ENCODE results near the gene DENND1C.
A peak's percentile ranks its signal among the peaks of the same experiment; 100 is the strongest.
"Not testable (repeated sequence)": the region's sequence is repeated elsewhere in the genome, so short reads cannot be mapped to it uniquely, and the experiment has no call there.

The DENND1C gene

DNA sequence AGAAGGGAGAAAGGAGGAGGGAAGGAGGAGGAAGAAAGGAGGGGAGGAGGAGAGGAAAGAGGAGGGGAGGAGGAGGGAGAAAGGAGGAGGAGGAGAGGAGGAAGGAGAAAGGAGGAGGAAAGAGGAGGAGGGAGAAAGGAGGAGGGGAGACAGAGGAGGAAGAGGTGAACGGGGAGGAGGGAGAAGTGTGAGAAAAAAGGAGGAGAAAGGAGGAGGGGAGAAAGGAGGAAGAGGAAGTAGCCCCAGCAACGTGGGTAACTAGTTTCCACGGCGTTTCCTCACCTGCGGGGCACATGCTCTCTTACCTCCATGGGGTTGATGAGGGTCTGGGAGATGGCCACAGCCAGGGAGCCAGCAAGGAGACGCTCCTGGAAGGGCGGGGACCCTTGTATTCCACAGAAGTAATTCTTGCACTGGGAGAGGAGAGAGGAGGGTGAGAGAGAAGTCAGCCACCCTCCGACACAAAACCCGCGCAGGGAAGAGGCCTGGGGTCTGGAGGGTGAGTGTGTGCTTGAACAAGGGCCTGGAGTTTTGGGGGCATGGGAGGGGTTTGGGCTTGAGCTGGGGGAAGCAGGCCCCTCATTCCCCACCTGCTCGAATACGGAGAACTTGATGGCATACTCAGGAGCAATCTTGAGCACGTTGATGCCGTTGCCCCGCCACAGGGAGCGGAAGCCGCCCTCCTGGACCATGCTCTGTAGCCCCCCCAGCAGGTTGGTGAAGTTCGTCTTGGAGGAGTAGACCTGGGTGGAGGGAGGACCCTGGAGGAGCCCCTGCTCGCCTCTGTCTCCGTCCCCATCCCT, 52.0 kb downstream of the DENND1C start:
- Histone ChIP-seq H3K9ac (ENCODE audit: low read depth, low read length, poor library complexity, severe bottlenecking) (no peak overlapping the region), H3K79me2 (ENCODE audit: insufficient read depth, low read length) (0 out of 2 replicates have a peak, but pooled peaks cover 4% of the 10 kb centered on the region), H4K20me1 (ENCODE audit: insufficient read depth, low read length, poor library complexity, severe bottlenecking) (no peaks in the 10 kb centered on the region), H3K4me3 (ENCODE audit: low read length, poor library complexity, severe bottlenecking) (no peak overlapping the region), H3F3A (ENCODE audit: low read depth) (no peaks in the 10 kb centered on the region), H3K9me2 (replicated peaks; ENCODE audit: low read depth, low read length) (no peaks in the 10 kb centered on the region), H3K27me3 (ENCODE audit: insufficient read depth, low read length, poor library complexity, severe bottlenecking) (no peaks in the 10 kb centered on the region), H3K36me3 (ENCODE audit: insufficient read depth, low read length) (no peaks in the 10 kb centered on the region), H3K4me1 (ENCODE audit: insufficient read depth, low read length, poor library complexity, severe bottlenecking) (peaks cover 12% of the 10 kb centered on the region), H3K9me3 (ENCODE audit: insufficient read depth, low read depth, low read length) (no peaks in the 10 kb centered on the region), H2AFZ (ENCODE audit: low read length) (0 out of 2 replicates have a peak overlapping the region, but pooled peaks have one; percentile 52), H3K4me2 (ENCODE audit: low read depth, low read length, poor library complexity, severe bottlenecking) (no peak overlapping the region)
- TF ChIP-seq EZH2phosphoT487 (IDR thresholded peaks at IDR 0.05; ENCODE audit: borderline replicate concordance) = no peak
- TF ChIP-seq, protein P1, sequence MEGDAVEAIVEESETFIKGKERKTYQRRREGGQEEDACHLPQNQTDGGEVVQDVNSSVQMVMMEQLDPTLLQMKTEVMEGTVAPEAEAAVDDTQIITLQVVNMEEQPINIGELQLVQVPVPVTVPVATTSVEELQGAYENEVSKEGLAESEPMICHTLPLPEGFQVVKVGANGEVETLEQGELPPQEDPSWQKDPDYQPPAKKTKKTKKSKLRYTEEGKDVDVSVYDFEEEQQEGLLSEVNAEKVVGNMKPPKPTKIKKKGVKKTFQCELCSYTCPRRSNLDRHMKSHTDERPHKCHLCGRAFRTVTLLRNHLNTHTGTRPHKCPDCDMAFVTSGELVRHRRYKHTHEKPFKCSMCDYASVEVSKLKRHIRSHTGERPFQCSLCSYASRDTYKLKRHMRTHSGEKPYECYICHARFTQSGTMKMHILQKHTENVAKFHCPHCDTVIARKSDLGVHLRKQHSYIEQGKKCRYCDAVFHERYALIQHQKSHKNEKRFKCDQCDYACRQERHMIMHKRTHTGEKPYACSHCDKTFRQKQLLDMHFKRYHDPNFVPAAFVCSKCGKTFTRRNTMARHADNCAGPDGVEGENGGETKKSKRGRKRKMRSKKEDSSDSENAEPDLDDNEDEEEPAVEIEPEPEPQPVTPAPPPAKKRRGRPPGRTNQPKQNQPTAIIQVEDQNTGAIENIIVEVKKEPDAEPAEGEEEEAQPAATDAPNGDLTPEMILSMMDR (conservative IDR thresholded peaks at IDR 0.05; ENCODE audit: low read length) = no peak

DNA sequence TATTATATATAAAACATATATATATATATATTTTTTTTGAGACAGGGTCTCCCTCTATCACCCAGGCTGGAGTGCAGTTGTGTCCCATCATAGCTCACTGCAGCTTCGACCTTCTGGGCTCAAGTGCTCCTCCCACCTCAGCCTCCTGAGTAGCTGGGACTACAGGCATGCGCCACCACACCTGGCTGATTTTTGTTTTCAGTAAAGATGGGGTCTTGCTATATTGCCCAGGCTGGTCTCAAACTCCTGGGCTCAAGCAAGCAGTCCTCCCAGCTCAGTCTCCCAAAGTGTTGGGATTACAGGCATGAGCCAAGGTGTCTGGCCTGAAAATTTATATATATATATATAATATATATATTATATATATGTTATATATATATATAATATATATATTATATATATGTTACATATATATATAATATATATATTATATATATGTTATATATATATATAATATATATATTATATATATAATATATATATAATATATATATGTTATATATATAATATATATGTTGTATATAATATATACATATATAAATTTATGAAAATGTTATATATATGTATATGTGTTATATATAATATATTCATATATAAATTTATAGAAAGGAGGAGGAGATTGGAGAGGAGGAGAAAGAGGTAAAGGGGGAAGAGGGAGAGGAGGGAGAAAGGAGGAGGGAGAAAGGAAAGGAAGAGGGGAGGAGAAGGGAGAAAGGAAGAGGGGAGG, 52.7 kb downstream of the DENND1C start:
- Histone ChIP-seq H3K4me1 (ENCODE audit: insufficient read depth, low read length, poor library complexity, severe bottlenecking) (peaks cover 12% of the 10 kb centered on the region), H2AFZ (ENCODE audit: low read length) (0 out of 2 replicates have a peak overlapping the region, but pooled peaks have one; percentile 52)
- H4K20me1 ChIP-seq (ENCODE audit: insufficient read depth, low read length, poor library complexity, severe bottlenecking); H3K9me3 ChIP-seq (ENCODE audit: insufficient read depth, low read depth, low read length); H3K9ac ChIP-seq (ENCODE audit: low read depth, low read length, poor library complexity, severe bottlenecking); H3F3A ChIP-seq (ENCODE audit: low read depth); H3K9me2 ChIP-seq (replicated peaks; ENCODE audit: low read depth, low read length); H3K79me2 ChIP-seq (ENCODE audit: insufficient read depth, low read length); H3K27me3 ChIP-seq (ENCODE audit: insufficient read depth, low read length, poor library complexity, severe bottlenecking); H3K4me3 ChIP-seq (ENCODE audit: low read length, poor library complexity, severe bottlenecking); H3K4me2 ChIP-seq (ENCODE audit: low read depth, low read length, poor library complexity, severe bottlenecking); H3K36me3 ChIP-seq (ENCODE audit: insufficient read depth, low read length): not testable (repeated sequence)

DNA sequence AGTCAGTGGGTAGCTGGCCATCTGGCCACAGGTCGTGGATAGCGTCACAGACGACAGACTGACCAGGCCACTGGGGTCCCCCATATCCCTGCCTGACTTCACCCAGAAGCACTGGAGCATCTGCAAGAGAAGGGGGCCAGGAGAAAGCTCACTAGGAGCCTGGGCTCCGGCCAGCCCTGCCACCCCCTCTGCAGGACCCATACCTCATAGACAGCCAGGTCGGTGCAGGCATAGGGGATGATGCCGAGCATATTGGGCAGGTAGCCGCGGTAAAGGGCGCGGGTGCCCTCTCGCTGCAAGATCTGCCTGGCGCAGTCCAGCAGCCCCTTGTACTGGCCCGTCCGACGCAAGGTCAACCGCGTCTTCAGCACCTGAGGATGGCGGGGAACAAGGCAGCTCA, 54.5 kb downstream of the DENND1C start:
- H3K9ac ChIP-seq (ENCODE audit: low read depth, low read length, poor library complexity, severe bottlenecking) = no peak overlapping the region
- no peaks in the 10 kb centered on the region for H3K36me3 ChIP-seq (ENCODE audit: insufficient read depth, low read length)
- H3K4me3 ChIP-seq (ENCODE audit: low read length, poor library complexity, severe bottlenecking) = no peak overlapping the region
- peaks cover 24% of the 10 kb centered on the region for H3K4me1 ChIP-seq (ENCODE audit: insufficient read depth, low read length, poor library complexity, severe bottlenecking)
- TF ChIP-seq, protein P1 (conservative IDR thresholded peaks at IDR 0.05; ENCODE audit: low read length) = no peak
- TF ChIP-seq EZH2phosphoT487 (IDR thresholded peaks at IDR 0.05; ENCODE audit: borderline replicate concordance) = no peak
- H3K9me2 ChIP-seq (replicated peaks; ENCODE audit: low read depth, low read length) = no peaks in the 10 kb centered on the region
- peaks cover 25% of the 10 kb centered on the region for H3K79me2 ChIP-seq (ENCODE audit: insufficient read depth, low read length)
- peaks cover 20% of the 10 kb centered on the region for H4K20me1 ChIP-seq (ENCODE audit: insufficient read depth, low read length, poor library complexity, severe bottlenecking)
- H2AFZ ChIP-seq (ENCODE audit: low read length) = no peak overlapping the region
- H3K4me2 ChIP-seq (ENCODE audit: low read depth, low read length, poor library complexity, severe bottlenecking) = no peak overlapping the region
- no peaks in the 10 kb centered on the region for H3F3A ChIP-seq (ENCODE audit: low read depth)
- no peaks in the 10 kb centered on the region for H3K27me3 ChIP-seq (ENCODE audit: insufficient read depth, low read length, poor library complexity, severe bottlenecking)
- no peaks in the 10 kb centered on the region for H3K9me3 ChIP-seq (ENCODE audit: insufficient read depth, low read depth, low read length)

Data from Loucy (cell line).